Neuronal stem cell (in vitro differentiated cells): ENCODE measurements around the gene CNPY1.

Experiments used
- DNase-seq: peaks from one replicate; pipeline ENCODE4 v3.0.0-alpha.2; 2013; ENCODE audit warnings: low spot score
- H2AFZ ChIP-seq: one replicate; pipeline ENCODE4 v1.6.1; 2013; ENCODE audit warnings: mild to moderate bottlenecking, low read length, inconsistent platforms
- H2AK5ac ChIP-seq: 2 replicates; pipeline ENCODE4 v1.6.1; 2013; ENCODE audit warnings: low read depth, mild to moderate bottlenecking, inconsistent platforms, low read length, moderate library complexity, mixed read lengths
- H2BK120ac ChIP-seq: 2 replicates; pipeline ENCODE4 v1.6.1; 2013; ENCODE audit warnings: low read depth, mild to moderate bottlenecking, inconsistent platforms, low read length, moderate library complexity, mixed read lengths
- H2BK12ac ChIP-seq: one replicate; pipeline ENCODE4 v1.6.1; 2013; ENCODE audit warnings: low read length, inconsistent platforms
- H2BK15ac ChIP-seq: 2 replicates; pipeline ENCODE4 v1.6.1; 2013; ENCODE audit warnings: mild to moderate bottlenecking, low read length, inconsistent platforms, mixed read lengths
- H2BK5ac ChIP-seq: one replicate; pipeline ENCODE4 v1.6.1; 2013; ENCODE audit warnings: inconsistent platforms, mild to moderate bottlenecking, low read length, moderate library complexity
- H3K14ac ChIP-seq: one replicate; pipeline ENCODE4 v1.6.1; 2013; ENCODE audit warnings: low read length, inconsistent platforms
- H3K18ac ChIP-seq: 2 replicates; pipeline ENCODE4 v1.6.1; 2013; ENCODE audit warnings: low read length, inconsistent platforms
- H3K23ac ChIP-seq: 2 replicates; pipeline ENCODE4 v1.6.1; 2013; ENCODE audit warnings: low read depth, mild to moderate bottlenecking, mixed read lengths, low read length, inconsistent platforms; ENCODE audit not compliant: poor library complexity
- H3K27ac ChIP-seq: replicated peaks from 3 replicates; pipeline ENCODE4 v1.5.1; 2013; ENCODE audit warnings: low read length, inconsistent platforms
- H3K27me3 ChIP-seq, 3 experiments: 2 replicates each; pipeline ENCODE4 v1.6.1; 2013; ENCODE audit warnings: low read length in 3 of 3, mild to moderate bottlenecking in 2 of 3, inconsistent platforms in 1 of 3, low read depth in 1 of 3, mixed read lengths in 1 of 3, moderate library complexity in 1 of 3; ENCODE audit not compliant: control insufficient read depth in 3 of 3, insufficient read depth in 3 of 3
- H3K36me3 ChIP-seq, 2 donors: replicated peaks in 1 of 2; 2 replicates each; pipeline ENCODE4 v1.6.1; 2013; ENCODE audit warnings: low read length in 2 of 2; ENCODE audit not compliant: control insufficient read depth in 2 of 2, insufficient read depth in 2 of 2
- H3K4ac ChIP-seq: 2 replicates; pipeline ENCODE4 v1.6.1; 2013; ENCODE audit warnings: inconsistent platforms, mild to moderate bottlenecking, low read length, moderate library complexity
- H3K4me1 ChIP-seq, 2 donors: 1 replicate in 1 of 2; 2 replicates in 1 of 2; pipeline ENCODE4 v1.6.1; 2013; ENCODE audit warnings: low read length in 2 of 2, low read depth in 1 of 2; ENCODE audit not compliant: control insufficient read depth in 2 of 2, insufficient read depth in 1 of 2
- H3K4me2 ChIP-seq: one replicate; pipeline ENCODE4 v1.6.1; 2013; ENCODE audit warnings: mild to moderate bottlenecking, low read length, inconsistent platforms; ENCODE audit not compliant: insufficient read depth, poor library complexity, severe bottlenecking
- H3K4me3 ChIP-seq, 2 donors: 2 replicates each; pipeline ENCODE4 v1.5.1; 2013; ENCODE audit warnings: low read length in 2 of 2, mild to moderate bottlenecking in 2 of 2, inconsistent platforms in 1 of 2, moderate library complexity in 1 of 2
- H3K79me1 ChIP-seq: one replicate; pipeline ENCODE4 v1.6.1; 2013; ENCODE audit warnings: low read depth, mild to moderate bottlenecking, inconsistent platforms, low read length, moderate library complexity
- H3K9ac ChIP-seq: one replicate; pipeline ENCODE4 v1.6.1; 2013; ENCODE audit warnings: mild to moderate bottlenecking, low read depth, low read length, inconsistent platforms; ENCODE audit not compliant: poor library complexity
- H3K9me3 ChIP-seq, 2 donors: replicated peaks in 1 of 2; 2 replicates each; pipeline versions ENCODE3 to v1.6.1; 2013; ENCODE audit warnings: low read length in 2 of 2, mild to moderate bottlenecking in 2 of 2, inconsistent platforms in 1 of 2, low read depth in 1 of 2, mixed read lengths in 1 of 2, moderate library complexity in 1 of 2; ENCODE audit not compliant: control insufficient read depth in 2 of 2, insufficient read depth in 1 of 2
- H4K8ac ChIP-seq: one replicate; pipeline ENCODE4 v1.6.1; 2013; ENCODE audit warnings: low read depth, mild to moderate bottlenecking, inconsistent platforms, low read length, moderate library complexity
- H4K91ac ChIP-seq: one replicate; pipeline ENCODE4 v1.6.1; 2013; ENCODE audit warnings: low read length, low read depth, mild to moderate bottlenecking, inconsistent platforms; ENCODE audit not compliant: poor library complexity
- WGBS, 2 donors: extraction: QIAGEN DNeasy Blood & Tissue Kit; methylation state at CpG; one replicate each; pipeline ENCODE4 v1.1.7; 2013; ENCODE audit warnings: missing lambda C conversion rate in 2 of 2, mixed read lengths in 1 of 2; ENCODE audit not compliant: insufficient read length in 2 of 2, insufficient replicate concordance in 1 of 2; ENCODE audit errors: extremely low coverage in 2 of 2; 5-methylcytosine and 5-hydroxymethylcytosine counted together

CNPY1 gene

DNA sequence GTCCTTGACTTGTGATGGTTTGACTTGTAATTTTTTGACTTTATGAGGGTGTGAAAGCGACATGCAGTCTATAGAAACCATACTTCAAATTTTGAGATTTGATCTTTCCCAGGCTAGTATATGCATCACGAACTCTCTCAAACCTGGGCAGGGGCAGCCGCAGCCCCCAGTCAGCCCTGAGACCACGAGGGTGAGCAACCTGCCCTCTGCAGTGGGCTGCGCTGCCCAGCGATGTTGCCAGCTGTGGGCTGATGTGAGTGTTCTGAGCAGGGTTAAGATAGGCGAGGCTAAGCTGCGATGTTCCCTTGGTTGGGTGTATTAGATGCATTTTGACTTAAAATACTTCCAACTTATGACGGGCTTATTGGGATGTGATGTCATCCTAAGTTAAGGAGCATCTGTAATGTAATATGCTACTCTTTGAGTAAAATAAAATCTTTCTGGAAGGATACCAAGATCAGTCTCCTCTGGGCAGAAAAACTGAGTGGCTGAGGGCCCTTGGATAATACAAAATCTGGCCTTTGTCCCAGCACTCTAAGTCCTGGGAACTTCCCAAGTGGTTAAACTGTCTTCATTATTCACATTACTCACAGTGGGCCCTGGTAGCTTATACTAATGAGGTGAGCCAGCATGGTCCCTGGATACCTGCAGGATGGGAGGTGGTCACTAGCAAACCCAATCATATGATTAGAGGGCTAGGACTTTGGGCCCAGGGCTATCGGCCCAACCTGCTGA is 28.4 kb upstream of the CNPY1 start:
- no peak overlapping the region for H3K27ac ChIP-seq
- H4K8ac ChIP-seq: no peak overlapping the region
- H2BK120ac ChIP-seq: no peak overlapping the region
- no peaks in the 10 kb centered on the region for H3K36me3 ChIP-seq
- no peak overlapping the region for H3K14ac ChIP-seq
- H2AK5ac ChIP-seq: no peak overlapping the region
- no peak overlapping the region for H3K23ac ChIP-seq
- H3K9ac ChIP-seq: no peak overlapping the region
- H3K9me3 ChIP-seq: no peaks in the 10 kb centered on the region
- no peak overlapping the region for H3K4me2 ChIP-seq
- no peak overlapping the region for H3K4me3 ChIP-seq
- WGBS, 2 donors: no CpG with 5 or more reads among the region's 10 CpGs
- no peak overlapping the region for H3K18ac ChIP-seq
- no peaks in the 10 kb centered on the region for H3K79me1 ChIP-seq
- peaks cover 0 to 5% of the 10 kb centered on the region in 2 donors for H3K4me1 ChIP-seq
- no peak for DNase-seq
- no peak overlapping the region for H4K91ac ChIP-seq
- no peak overlapping the region for H2BK15ac ChIP-seq
- H2AFZ ChIP-seq: no peak overlapping the region
- H3K4ac ChIP-seq: no peak overlapping the region
- H3K27me3 ChIP-seq: peaks cover 0 to 15% (median 0%) of the 10 kb centered on the region in 3 experiments
- no peak overlapping the region for H2BK12ac ChIP-seq
- no peak overlapping the region for H2BK5ac ChIP-seq

DNA sequence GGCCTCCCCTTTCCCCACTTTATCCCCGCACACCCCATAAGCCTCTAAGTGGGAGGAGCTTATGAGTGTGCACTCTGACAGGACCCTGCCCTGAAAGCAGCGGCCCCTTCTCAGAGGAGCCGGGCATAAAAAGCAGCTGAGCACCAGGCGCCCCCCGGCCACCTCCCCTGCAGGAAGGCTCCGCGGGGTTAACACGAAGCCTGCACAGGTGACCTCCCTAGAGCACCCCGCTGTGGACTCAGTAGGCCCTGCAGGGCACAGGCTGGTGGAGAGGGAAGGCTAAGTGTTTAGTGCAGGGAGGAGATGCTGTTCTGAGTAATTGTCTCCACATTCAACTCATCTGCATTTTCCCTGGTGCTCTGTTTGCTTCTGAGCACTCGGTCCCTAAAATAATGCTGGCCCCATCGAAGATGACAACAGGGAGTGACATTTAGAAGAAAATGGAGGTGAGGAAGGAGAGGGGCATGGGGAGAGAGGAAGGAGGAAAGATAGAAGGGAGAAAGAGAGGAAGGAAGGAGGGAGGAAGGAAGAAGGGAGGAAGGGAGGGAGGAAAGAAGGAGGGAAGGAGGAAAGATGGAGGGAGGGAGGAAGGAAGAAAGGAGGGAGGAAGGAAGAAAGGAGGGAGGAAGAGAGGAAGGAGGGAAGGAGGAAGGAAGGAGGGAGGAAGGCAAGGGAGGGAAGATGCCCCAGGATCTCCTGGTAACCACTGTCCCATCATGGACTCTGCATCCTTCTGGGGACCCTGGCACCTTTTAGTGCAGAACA is 25.4 kb upstream of the CNPY1 start:
- H3K4me1 ChIP-seq: peaks cover 1 to 5% of the 10 kb centered on the region in 2 donors
- H3K36me3 ChIP-seq: no peaks in the 10 kb centered on the region
- H3K9ac ChIP-seq: no peak overlapping the region
- no peak overlapping the region for H4K91ac ChIP-seq
- no peak for DNase-seq
- no peak overlapping the region for H3K4me3 ChIP-seq
- H3K9me3 ChIP-seq: no peaks in the 10 kb centered on the region
- no peaks in the 10 kb centered on the region for H3K79me1 ChIP-seq
- no peak overlapping the region for H3K18ac ChIP-seq
- whole genome bisulfite sequencing, 2 donors: no CpG with 5 or more reads among the region's 11 CpGs
- no peak overlapping the region for H2AFZ ChIP-seq
- no peak overlapping the region for H2BK12ac ChIP-seq
- no peak overlapping the region for H2AK5ac ChIP-seq
- H2BK120ac ChIP-seq: no peak overlapping the region
- no peak overlapping the region for H2BK15ac ChIP-seq
- H2BK5ac ChIP-seq: no peak overlapping the region
- no peak overlapping the region for H3K4ac ChIP-seq
- no peak overlapping the region for H3K27ac ChIP-seq
- no peak overlapping the region for H3K4me2 ChIP-seq
- no peak overlapping the region for H4K8ac ChIP-seq
- no peak overlapping the region for H3K14ac ChIP-seq
- no peak overlapping the region for H3K23ac ChIP-seq
- peaks cover 0 to 30% (median 0%) of the 10 kb centered on the region in 3 experiments for H3K27me3 ChIP-seq

DNA sequence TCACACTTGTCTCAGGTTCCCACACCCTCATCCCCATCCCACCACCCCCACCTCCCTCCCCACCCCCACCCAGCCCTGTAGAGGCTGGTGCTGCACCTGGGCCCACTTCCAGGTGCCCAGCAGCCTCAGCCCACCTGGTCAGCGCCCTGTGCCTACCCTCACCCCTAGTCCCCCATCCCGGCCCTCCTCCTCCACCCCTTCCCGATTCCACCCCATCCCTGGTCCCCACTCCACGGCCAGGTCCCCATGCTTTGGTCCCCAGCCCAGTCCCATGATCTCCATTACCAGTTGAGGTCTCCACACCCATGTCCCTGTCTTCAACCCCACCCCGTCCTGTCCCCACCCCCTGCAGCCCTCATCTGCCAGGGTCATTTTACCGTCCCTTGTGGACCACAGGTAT is 24.6 kb upstream of the CNPY1 start:
- Histone ChIP-seq H3K27ac (no peak overlapping the region), H4K8ac (no peak overlapping the region), H2BK15ac (no peak overlapping the region), H2BK5ac (no peak overlapping the region), H3K36me3 (no peaks in the 10 kb centered on the region), H2BK120ac (no peak overlapping the region), H2AFZ (no peak overlapping the region), H2AK5ac (no peak overlapping the region), H3K4me3 (no peak overlapping the region), H3K27me3 (peaks cover 0 to 33% (median 0%) of the 10 kb centered on the region in 3 experiments), H3K4me2 (no peak overlapping the region), H4K91ac (no peak overlapping the region), H3K4me1 (peaks cover 1 to 5% of the 10 kb centered on the region in 2 donors), H3K18ac (no peak overlapping the region), H3K23ac (no peak overlapping the region), H3K14ac (no peak overlapping the region), H3K9me3 (no peaks in the 10 kb centered on the region), H3K4ac (no peak overlapping the region), H3K79me1 (no peaks in the 10 kb centered on the region), H3K9ac (no peak overlapping the region), H2BK12ac (no peak overlapping the region)
- no CpG with 5 or more reads among the region's 6 CpGs for WGBS, 2 donors
- DNase-seq: no peak
